GM23338 (cell line): ENCODE data around the gene FAM168A.

Source experiments
- CREB1 ChIP-seq: fragments of 250-450 bp; sonication (Bioruptor Pico); IDR thresholded peaks from 2 replicates; pipeline ENCODE4 v1.5.0; 2020; ENCODE audit warnings: low read depth, mild to moderate bottlenecking, moderate library complexity
- CTCF ChIP-seq, 2 experiments: fragments of 200-600 bp in 1 of 2; sonication (generic) in 1 of 2; conservative IDR thresholded peaks; 2 replicates each; pipeline versions ENCODE4 v1.5.1 to v1.6.1; 2016 to 2017; ENCODE audit warnings: antibody characterized with exemption in 2 of 2, low read depth in 2 of 2, mild to moderate bottlenecking in 2 of 2, moderate library complexity in 1 of 2
- ETS1 ChIP-seq: IDR thresholded peaks from 2 replicates; pipeline ENCODE4 v1.6.1; 2016; ENCODE audit warnings: antibody characterized with exemption
- EZH2 ChIP-seq: fragments of 200-600 bp; sonication (generic); IDR thresholded peaks from one replicate; pipeline ENCODE4 v1.8.0; 2017; ENCODE audit warnings: antibody characterized with exemption, mild to moderate bottlenecking, low read depth; ENCODE audit not compliant: unreplicated experiment
- EZH2phosphoT487 ChIP-seq: fragments of 200-600 bp; sonication (generic); IDR thresholded peaks from one replicate; pipeline ENCODE4 v1.8.1; 2018; ENCODE audit warnings: antibody characterized with exemption; ENCODE audit not compliant: unreplicated experiment
- JUNB ChIP-seq: IDR thresholded peaks from one replicate; pipeline ENCODE4 v1.6.1; 2016; ENCODE audit warnings: antibody characterized with exemption; ENCODE audit not compliant: unreplicated experiment
- NANOG ChIP-seq: IDR thresholded peaks from 2 replicates; pipeline ENCODE4 v1.6.1; 2016; ENCODE audit warnings: antibody characterized with exemption, borderline replicate concordance
- POLR2AphosphoS5 ChIP-seq: IDR thresholded peaks from 2 replicates; pipeline ENCODE4 v1.6.1; 2016; ENCODE audit warnings: antibody characterized with exemption, low read depth
- REST ChIP-seq: IDR thresholded peaks from one replicate; pipeline ENCODE4 v1.6.1; 2018; ENCODE audit warnings: antibody characterized with exemption; ENCODE audit not compliant: unreplicated experiment
- STAT1 ChIP-seq: IDR thresholded peaks from one replicate; pipeline ENCODE4 v1.6.1; 2016; ENCODE audit warnings: antibody characterized with exemption; ENCODE audit not compliant: unreplicated experiment
- ZNF462 ChIP-seq: fragments of 250-450 bp; sonication (Bioruptor Pico); IDR thresholded peaks from 2 replicates; pipeline ENCODE4 v1.5.0; 2020; ENCODE audit warnings: mild to moderate bottlenecking, moderate library complexity

GRCh38 chr11:73632996-73633395, 35.1 kb upstream of the FAM168A start:
- TF ChIP-seq CTCF (conservative IDR thresholded peaks at IDR 0.05; ENCODE audit: low read depth in 2 of 2) = no peak
- TF ChIP-seq EZH2 = no peak
- TF ChIP-seq JUNB = no peak
- no peak for TF ChIP-seq POLR2AphosphoS5
- TF ChIP-seq CREB1 = no peak
- TF ChIP-seq REST = no peak
- TF ChIP-seq NANOG = no peak
- no peak for TF ChIP-seq STAT1
- TF ChIP-seq EZH2phosphoT487 = no peak
- TF ChIP-seq ETS1 = no peak
- TF ChIP-seq ZNF462 (CRISPR knock-in tag) = no peak
